DND-41 (cell line): Measurements from ENCODE around the gene ZNF165.

ENCODE experiments used
- EZH2 ChIP-seq: IDR thresholded peaks from 3 replicates; pipeline ENCODE4 v1.6.1; 2012; ENCODE audit warnings: borderline replicate concordance, low read depth, mild to moderate bottlenecking, moderate library complexity, low read length, inconsistent platforms; ENCODE audit not compliant: severe bottlenecking
- TF ChIP-seq, protein P1 (sequence below): IDR thresholded peaks from 2 replicates; pipeline ENCODE4 v1.5.1; 2012; ENCODE audit warnings: borderline replicate concordance, low read length, moderate library complexity, mild to moderate bottlenecking; ENCODE audit not compliant: poor library complexity, severe bottlenecking; ENCODE audit errors: extremely low read depth

DNA sequence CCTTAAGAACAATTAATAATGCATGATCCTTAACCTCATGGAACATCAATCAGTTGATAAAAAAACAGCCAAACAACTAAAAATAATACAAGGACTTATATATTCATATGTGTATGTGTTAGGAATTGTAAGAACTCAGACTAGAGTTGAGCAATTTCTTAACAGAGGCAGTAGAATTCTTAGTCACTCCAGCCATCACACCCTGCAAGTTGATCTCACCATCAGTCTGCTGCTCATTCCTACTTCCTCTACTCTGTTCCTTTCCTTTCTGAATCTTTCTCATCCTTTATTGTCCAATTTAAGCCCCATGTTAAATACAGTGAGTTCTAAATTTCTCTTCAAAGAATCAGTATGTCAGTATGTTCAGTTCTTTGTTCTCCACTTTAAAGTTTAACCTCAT, 2.6 kb downstream of the ZNF165 start:
- TF ChIP-seq, protein P1, sequence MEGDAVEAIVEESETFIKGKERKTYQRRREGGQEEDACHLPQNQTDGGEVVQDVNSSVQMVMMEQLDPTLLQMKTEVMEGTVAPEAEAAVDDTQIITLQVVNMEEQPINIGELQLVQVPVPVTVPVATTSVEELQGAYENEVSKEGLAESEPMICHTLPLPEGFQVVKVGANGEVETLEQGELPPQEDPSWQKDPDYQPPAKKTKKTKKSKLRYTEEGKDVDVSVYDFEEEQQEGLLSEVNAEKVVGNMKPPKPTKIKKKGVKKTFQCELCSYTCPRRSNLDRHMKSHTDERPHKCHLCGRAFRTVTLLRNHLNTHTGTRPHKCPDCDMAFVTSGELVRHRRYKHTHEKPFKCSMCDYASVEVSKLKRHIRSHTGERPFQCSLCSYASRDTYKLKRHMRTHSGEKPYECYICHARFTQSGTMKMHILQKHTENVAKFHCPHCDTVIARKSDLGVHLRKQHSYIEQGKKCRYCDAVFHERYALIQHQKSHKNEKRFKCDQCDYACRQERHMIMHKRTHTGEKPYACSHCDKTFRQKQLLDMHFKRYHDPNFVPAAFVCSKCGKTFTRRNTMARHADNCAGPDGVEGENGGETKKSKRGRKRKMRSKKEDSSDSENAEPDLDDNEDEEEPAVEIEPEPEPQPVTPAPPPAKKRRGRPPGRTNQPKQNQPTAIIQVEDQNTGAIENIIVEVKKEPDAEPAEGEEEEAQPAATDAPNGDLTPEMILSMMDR = no peak
- TF ChIP-seq EZH2 = no peak
